GM19455 (cell line): ENCODE results near the gene CD28.
"Not testable (repeated sequence)": the region's sequence is repeated elsewhere in the genome, so short reads cannot be mapped to it uniquely, and the experiment has no call there.

Source experiments
- ATAC-seq: cut with Tn5 transposase; IDR thresholded peaks from one replicate; pipeline ENCODE4 v1.9.1; 2021; ENCODE audit not compliant: unreplicated experiment

CD28 gene

GRCh38 chr2:203781151-203781550 lies 74.7 kb downstream of the CD28 start:
- no peak for ATAC-seq

DNA sequence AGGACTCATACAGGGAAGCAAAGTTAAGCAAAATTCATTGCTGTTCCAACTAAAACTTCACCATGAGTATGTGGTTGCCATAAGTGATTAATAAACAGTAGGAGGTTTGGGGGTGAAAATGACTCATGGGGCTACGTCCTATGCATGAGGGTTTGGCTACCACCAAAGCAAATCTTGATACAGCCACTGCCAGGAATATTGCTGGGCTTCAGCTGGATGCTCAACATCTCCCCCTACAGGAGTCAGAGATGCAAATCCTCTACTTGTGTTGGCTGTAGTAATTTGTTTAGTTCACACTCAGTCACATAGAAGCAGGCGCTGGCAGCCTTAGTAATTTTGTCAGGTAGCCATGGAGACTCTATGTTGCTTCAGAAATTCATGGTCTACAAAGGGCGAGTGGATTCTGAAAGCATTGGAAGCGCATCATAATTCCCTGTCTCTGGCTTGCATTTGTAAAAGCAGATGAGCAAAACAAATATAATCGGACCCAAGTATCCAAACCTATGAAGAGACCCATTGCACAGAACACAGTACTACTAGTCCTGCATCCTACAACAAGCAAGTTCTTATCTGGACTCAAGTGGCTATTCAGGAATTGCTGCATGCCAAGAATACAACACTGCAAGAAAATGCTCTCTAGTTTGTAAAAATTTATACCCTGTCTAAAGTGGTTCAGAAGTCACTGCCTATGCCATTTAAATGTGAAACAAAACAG lies 76.0 kb downstream of the CD28 start:
- ATAC-seq: no peak

DNA sequence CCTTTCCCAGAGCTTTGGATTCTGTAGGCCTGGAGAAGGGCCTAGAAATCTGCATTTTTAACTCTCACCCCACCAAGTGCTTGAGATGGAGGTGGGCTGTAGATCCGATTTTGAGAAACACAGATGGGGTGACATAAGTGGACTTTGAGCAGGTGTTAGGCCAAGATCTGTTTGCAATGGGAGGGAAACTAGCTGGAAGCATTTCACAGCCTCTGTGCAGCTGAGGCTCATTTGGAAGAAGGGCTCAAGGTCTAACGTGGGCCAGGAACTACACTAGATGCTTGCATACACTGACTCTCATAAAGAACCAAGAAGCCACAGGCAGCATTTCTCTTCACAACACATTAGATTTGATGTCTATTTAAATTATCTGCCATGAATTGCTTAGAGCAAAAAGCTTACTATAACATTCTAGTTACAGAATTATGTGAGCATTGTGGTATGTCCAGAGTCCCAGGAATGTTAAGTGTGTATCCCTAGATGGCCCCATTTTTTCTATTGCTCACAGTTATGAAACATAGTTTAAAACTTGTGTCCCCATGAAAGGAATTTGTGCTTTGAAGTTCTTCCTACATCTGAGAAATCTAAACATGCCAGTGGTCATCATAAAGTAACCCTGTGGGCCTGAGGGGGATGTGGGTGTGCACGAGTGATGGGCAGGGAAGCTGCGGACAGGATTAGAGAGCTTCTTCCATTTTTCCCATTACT lies 77.2 kb downstream of the CD28 start:
- ATAC-seq: no peak

GRCh38 chr2:203784710-203785270 lies 78.4 kb downstream of the CD28 start:
- not testable (repeated sequence) for ATAC-seq

- ATAC-seq: not testable (repeated sequence)
Observed at GRCh38 chr2:203785391-203786110, 79.1 kb downstream of the CD28 start.

- ATAC-seq: no peak
Observed at GRCh38 chr2:203786549-203787351, 80.3 kb downstream of the CD28 start.

- no peak for ATAC-seq
Observed at GRCh38 chr2:203787979-203788378, 81.5 kb downstream of the CD28 start.
